GM21423 (cell line): Measurements from ENCODE around the gene CPEB3.

ENCODE experiments used
- ATAC-seq: cut with Tn5 transposase; IDR thresholded peaks from one replicate; pipeline ENCODE4 v1.9.1; 2021; ENCODE audit warnings: mild to moderate bottlenecking, moderate library complexity; ENCODE audit not compliant: unreplicated experiment

The CPEB3 gene

GRCh38 chr10:92110039-92110794, 180.7 kb downstream of the CPEB3 start:
- ATAC-seq = no peak

- ATAC-seq = no peak
Observed at GRCh38 chr10:92108747-92109146, 182.1 kb downstream of the CPEB3 start.

DNA sequence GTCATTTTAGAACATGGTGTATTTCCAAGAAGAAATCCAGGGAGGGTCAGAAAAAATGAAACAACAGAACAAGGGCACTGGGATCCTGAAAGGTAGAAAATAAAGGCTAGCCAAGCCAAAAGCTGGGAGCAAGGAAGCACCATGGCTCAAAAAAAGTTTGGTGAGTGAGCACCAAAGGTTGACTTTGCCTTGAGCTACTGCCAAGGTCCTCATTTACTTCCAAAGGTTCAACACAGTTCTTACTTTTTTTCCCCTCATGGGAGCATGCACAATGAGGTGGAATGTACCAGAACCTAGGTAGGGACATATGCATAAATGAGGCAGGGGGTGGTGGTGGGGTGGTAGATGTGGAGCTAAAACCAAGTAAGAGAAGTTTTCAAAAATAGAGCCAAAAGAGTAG, 182.8 kb downstream of the CPEB3 start:
- no peak for ATAC-seq

GRCh38 chr10:92103376-92104090, 187.3 kb downstream of the CPEB3 start:
- ATAC-seq = no peak

- no peak for ATAC-seq
Observed at GRCh38 chr10:92102601-92103213, 188.2 kb downstream of the CPEB3 start.

DNA sequence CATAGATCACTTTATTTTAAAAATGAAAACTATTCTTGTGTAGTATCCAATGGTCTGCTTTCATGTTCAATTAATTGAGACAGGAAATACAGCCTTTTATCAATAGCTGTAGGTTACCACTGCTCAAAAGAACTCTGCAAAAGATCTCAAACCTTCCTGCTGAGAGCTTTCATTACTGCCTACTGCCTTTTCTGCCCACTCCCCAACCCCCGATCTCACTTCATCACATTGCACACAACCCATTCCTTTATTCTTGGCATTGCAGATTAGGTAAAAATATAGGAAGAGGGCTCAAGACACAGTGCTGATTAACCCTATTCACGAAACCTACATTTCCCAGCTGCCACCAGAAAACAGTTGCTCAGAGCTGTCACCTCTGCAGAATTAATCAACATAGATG, 195.9 kb downstream of the CPEB3 start:
- ATAC-seq = no peak

DNA sequence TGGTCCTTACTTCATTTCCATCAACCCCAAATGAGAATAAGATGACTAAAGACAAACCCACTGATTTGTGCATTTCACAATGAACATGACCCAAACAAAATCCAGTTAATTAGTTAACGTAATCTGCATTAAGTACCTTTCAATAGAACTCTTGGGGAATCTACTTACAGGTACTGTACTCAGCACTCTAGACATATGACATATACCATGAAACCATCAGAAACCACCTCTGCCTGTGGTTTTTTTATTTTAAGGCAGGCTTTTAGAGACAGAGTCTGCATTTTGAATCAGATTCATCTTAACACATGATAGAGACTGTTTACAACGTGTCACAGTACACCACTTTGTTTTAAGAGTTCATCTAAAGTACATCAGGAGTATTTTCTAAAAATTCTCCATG, 198.9 kb downstream of the CPEB3 start:
- no peak for ATAC-seq

DNA sequence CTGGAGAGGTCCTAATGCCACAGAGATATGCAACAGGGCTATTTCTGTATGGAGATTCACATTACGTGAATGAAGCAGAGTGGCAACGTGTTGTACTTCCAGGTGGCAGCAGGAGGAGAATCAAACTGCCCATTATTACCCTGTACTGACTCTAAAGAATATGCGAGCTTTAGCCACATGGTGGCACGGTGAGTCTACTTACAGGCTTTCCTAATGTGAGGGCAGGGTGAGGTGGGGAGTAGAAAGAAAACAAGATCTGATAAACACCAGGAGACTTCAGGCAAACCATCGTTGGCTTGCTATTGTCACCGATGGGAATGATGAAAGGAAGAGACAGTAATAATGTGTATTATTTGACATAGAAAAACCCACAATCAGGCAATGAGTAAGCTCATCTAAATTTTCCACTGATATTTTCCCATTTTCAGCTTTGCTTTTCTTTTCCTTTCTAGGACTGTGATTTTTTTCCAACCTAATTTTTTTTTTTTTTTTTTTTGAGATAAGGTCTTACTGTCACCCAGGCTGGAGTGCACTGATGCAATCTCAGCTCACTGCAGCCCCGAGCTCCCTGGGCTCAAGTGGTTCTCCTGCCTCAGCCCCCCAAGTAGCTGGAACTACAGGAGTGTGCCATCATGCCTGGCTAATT, 203.0 kb downstream of the CPEB3 start:
- ATAC-seq = peak; percentile 95

DNA sequence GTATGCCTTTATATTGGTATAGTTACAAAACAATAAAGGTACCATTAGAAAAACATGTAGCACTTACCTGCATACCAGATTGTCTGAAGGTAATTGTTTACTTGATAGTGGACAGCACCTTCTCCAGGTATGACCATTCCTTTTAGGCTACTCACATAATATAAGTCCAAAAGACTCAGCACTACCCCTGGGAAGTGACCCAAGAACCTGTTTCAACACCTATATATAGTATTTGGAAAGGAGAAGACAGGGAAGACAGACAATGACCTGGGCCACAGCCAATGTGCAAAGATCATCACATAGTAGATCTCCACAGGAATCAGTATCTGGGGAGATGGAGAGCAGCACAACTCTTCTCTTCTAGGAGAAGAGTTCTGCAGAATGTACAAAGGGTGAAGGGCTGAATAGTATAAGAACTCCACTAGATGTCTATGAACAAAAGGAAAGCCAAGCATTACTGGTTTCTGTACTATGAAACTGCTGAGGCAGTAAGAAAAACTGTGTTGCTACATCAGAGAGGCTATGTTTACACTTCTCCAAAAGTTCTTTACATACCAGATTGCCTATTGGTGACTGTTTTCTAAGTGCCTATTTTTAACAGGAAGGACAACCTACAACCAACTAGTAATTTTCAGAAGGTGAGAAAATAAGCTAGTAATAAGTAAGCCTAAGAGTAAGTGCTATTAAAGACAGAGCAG, 208.1 kb downstream of the CPEB3 start:
- ATAC-seq = no peak

GRCh38 chr10:92081641-92082040, 209.2 kb downstream of the CPEB3 start:
- ATAC-seq = no peak

GRCh38 chr10:92080244-92080643, 210.6 kb downstream of the CPEB3 start:
- no peak for ATAC-seq

DNA sequence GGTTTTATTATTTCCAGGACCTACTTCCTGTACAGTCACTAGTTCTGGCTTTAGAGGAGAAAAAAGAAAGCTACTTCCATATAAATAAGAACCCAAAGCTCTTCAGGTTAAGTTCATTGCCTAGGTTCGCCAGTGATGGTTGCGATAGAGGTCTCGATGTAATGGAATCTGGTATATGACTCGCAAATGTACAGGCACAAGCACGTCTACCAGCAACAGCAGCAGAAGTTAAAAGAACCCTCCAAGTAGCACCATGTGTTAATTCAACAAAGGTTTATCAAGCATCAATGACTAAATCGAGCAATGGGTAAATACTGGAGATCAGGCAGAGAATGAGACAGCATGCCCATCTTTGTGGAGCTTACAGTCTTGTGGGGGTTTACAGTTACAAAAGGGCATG, 211.9 kb downstream of the CPEB3 start:
- no peak for ATAC-seq

DNA sequence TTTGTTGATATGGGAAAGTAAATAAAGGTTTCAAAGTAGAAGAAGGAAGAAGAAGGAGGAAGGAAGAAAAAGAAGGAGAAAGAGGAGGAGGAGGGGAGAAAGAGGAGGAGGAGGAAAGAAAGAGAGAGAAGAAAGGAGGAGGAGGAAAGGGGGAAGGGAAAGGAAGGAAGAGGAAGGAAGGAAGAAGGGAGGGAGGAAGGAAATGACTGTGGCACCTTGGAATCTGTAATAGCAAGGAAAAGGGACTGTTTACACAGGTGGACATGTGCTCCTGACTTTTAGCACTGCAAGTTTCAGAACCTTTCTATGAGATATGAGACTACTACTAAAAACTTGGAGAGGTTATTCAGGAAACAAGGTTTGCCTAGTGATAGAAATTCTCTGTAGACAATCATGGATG, 214.2 kb downstream of the CPEB3 start:
- no peak for ATAC-seq

DNA sequence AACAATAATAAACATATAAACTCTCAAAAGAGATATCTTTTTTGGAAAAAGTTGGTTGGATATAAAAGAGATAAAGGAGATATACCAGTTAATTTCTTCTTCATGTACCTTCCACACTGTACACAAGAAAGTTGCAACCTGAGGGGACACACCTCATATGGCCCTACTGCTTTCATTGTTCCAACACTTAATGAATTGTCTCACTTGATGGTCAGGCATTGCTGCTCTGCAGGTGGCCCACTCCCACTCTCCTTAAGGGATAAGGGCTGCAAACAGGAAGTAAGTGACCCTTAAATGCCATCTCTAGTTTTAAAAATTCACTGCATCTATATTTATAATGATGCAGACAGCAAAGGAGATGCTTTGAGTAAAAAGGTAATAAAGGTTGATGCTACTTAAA, 215.0 kb downstream of the CPEB3 start:
- no peak for ATAC-seq

GRCh38 chr10:92074126-92074887, 216.6 kb downstream of the CPEB3 start:
- no peak for ATAC-seq

DNA sequence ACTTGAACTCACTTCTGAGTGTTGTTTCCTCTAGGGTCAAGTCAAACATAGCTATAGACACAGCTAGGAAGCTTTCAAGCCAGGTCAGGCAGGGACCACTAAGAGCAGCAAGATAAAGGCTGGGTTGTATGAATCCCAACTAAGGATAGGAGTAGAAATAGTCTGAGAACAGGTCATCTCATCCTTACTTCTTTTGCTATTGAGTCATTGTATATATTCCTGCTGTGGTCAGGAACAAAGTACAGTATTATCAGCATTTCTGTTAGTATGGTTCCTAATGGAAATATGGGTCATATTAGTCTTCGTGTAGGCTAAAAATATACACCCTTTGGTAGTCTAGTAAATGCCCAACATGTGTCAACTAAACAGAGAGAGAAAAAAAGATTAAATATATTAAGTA, 222.0 kb downstream of the CPEB3 start:
- ATAC-seq = no peak

- ATAC-seq = no peak
Observed at GRCh38 chr10:92066386-92066785, 224.5 kb downstream of the CPEB3 start.

GRCh38 chr10:92064506-92064905, 226.4 kb downstream of the CPEB3 start:
- no peak for ATAC-seq

- no peak for ATAC-seq
Observed at GRCh38 chr10:92062273-92062672, 228.6 kb downstream of the CPEB3 start.

DNA sequence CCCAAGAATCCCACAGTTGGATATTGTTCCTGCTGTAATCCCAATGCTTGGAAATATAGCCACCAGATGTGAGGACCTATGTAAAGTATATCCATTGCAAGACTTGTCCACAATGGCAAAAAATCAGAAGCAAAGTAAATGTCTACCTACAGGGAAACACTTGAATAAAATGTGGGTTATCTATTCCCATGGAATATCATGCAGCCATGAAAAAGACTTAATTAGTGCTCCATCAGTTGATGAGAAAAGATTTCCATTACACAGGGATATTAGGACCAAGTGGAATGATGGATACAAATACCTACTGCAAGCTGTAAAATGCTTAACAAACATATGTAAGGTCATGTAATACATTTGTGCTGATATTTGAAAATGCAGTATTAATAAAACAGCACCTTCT, 236.1 kb downstream of the CPEB3 start:
- ATAC-seq = no peak
